Gastrocnemius medialis (tissue), 4 donors: Measurements from ENCODE around the gene GALNT18. TPM values are rescaled to one million over a fixed set of nuclear protein-coding genes. Genes with fewer than 3 reads are reported as not detected.

Source experiments
- ATAC-seq, 2 donors: fragments of 150-250 bp; one replicate each; pipeline ENCODE4 v1.9.1; 2016
- DNase-seq, 2 donors: peaks; one replicate each; pipeline ENCODE4 v3.0.0-alpha.2; 2019
- H3K27ac ChIP-seq, 4 donors: fragments of 200-600 bp; sonication (generic); 1 replicate in 1 of 4; 2 replicates in 3 of 4; pipeline ENCODE4 v1.5.1; 2016 to 2018; ENCODE audit warnings: mild to moderate bottlenecking in 2 of 4, moderate library complexity in 1 of 4
- H3K27me3 ChIP-seq, 3 donors: fragments of 200-600 bp; sonication (generic) in 2 of 3; 1 replicate in 1 of 3; 2 replicates in 2 of 3; pipeline versions ENCODE4 v1.5.1 to v1.6.0; 2016 to 2019; ENCODE audit warnings: mild to moderate bottlenecking in 1 of 3, moderate library complexity in 1 of 3
- H3K36me3 ChIP-seq, 2 donors: fragments of 200-600 bp; sonication (generic) in 1 of 2; one replicate each; pipeline ENCODE4 v1.5.1; 2017 to 2018
- H3K4me1 ChIP-seq, 2 donors: fragments of 200-600 bp; sonication (generic) in 1 of 2; one replicate each; pipeline ENCODE4 v1.5.1; 2016 to 2017; ENCODE audit warnings: mild to moderate bottlenecking in 2 of 2
- H3K4me3 ChIP-seq, 4 donors: fragments of 200-600 bp; sonication (generic) in 3 of 4; 1 replicate in 1 of 4; 2 replicates in 3 of 4; pipeline ENCODE4 v1.5.1; 2016 to 2019; ENCODE audit warnings: mild to moderate bottlenecking in 2 of 4
- H3K9me3 ChIP-seq, 3 donors: fragments of 200-600 bp; sonication (generic) in 2 of 3; 1 replicate in 1 of 3; 2 replicates in 2 of 3; pipeline ENCODE4 v1.5.1; 2016 to 2019
- POLR2A ChIP-seq, 2 donors: fragments of 450-650 bp; IDR thresholded peaks; one replicate each; pipeline ENCODE4 v1.6.1; 2017; ENCODE audit warnings: antibody characterized with exemption in 2 of 2, mild to moderate bottlenecking in 2 of 2, moderate library complexity in 2 of 2
- in situ Hi-C, 4 donors: fragments of 200-750 bp; cut with MboI; loops; one replicate each; pipeline versions ENCODE4 v1.15.0 to v1.8.0; 2017; ENCODE audit warnings: low sequenced_read_pairs in 4 of 4
- intact Hi-C: fragments of 100-400 bp; cut with DNase I; formaldehyde crosslinking; loops from one replicate; pipeline ENCODE4 v1.15.1; 2023; ENCODE audit warnings: low total_unique reads
- total RNA-seq, 4 donors: library from RNA; depleted of rRNA; stranded (reverse); fragments of >200 nt; gene quantifications; one replicate each; pipeline versions ENCODE4 v1.1.0 to v1.2.3, GENCODE V29; 2016
- TF ChIP-seq, protein P1 (sequence below), 5 experiments: fragments of 450-650 bp in 3 of 5; fragments of 200-600 bp in 2 of 5; sonication (generic) in 2 of 5; IDR thresholded peaks in 4 of 5; conservative IDR thresholded peaks in 1 of 5; 1 replicate in 4 of 5; 2 replicates in 1 of 5; pipeline ENCODE4 v1.5.1; 2016 to 2019; ENCODE audit warnings: antibody characterized with exemption in 5 of 5, mild to moderate bottlenecking in 3 of 5, moderate library complexity in 3 of 5

GALNT18 gene
- total RNA-seq, 4 donors from 2014 or later = 10.5 to 29.2 (median 11.2) TPM

DNA sequence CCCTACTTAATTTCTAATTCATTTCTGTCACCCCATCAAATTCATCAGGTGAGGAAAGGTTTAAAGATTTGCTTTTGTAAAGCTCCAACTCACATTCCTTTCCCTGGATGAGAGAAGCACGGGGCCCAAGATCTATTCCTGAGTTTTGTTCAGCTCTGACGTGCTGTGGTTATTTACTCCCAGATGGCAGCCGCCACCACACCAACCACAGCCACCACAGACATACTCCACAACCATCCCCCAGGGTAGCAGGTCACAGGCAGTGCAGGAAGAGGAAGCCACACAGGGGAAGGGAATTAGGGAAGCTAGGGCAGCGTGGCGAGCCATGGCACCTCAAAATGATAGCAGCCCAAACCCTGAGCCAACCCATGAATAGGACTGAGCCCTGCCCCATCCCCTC is 205.3 kb downstream of the GALNT18 start:
- Histone ChIP-seq H3K36me3 (no peaks in the 10 kb centered on the region), H3K27ac (no peak overlapping the region), H3K9me3 (no peaks in the 10 kb centered on the region), H3K4me1 (peaks cover 5 to 31% of the 10 kb centered on the region in 2 donors), H3K27me3 (no peaks in the 10 kb centered on the region), H3K4me3 (no peak overlapping the region)
- in situ Hi-C loops = no loop called here
- no peak for TF ChIP-seq POLR2A (IDR thresholded peaks at IDR 0.05)
- TF ChIP-seq, protein P1, sequence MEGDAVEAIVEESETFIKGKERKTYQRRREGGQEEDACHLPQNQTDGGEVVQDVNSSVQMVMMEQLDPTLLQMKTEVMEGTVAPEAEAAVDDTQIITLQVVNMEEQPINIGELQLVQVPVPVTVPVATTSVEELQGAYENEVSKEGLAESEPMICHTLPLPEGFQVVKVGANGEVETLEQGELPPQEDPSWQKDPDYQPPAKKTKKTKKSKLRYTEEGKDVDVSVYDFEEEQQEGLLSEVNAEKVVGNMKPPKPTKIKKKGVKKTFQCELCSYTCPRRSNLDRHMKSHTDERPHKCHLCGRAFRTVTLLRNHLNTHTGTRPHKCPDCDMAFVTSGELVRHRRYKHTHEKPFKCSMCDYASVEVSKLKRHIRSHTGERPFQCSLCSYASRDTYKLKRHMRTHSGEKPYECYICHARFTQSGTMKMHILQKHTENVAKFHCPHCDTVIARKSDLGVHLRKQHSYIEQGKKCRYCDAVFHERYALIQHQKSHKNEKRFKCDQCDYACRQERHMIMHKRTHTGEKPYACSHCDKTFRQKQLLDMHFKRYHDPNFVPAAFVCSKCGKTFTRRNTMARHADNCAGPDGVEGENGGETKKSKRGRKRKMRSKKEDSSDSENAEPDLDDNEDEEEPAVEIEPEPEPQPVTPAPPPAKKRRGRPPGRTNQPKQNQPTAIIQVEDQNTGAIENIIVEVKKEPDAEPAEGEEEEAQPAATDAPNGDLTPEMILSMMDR (IDR thresholded peaks at IDR 0.05 in 4 of 5, conservative IDR thresholded peaks at IDR 0.05 in 1 of 5) = no peak
- DNase-seq (no peak), ATAC-seq (no peak)
- intact Hi-C loops = no loop called here

DNA sequence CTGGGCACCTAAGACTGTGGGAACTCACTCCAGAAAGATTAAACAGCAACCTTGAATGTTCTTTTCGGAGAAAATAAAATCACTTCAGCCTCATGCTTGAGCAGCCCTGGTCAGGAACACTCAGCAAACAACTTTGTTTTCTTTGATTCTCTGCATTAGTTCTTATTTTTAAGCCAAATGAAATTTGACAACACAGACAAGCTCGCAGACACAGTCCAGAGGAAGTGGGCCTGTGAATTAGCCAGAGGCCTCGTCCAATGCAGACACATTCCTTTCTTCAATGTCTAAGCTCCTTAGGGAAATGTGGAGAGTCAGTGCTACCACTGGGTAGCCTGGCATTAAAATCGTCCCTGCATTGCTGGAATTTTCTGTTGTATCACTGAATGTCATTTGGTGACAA is 205.9 kb downstream of the GALNT18 start:
- no peak for TF ChIP-seq POLR2A (IDR thresholded peaks at IDR 0.05)
- TF ChIP-seq, protein P1 (IDR thresholded peaks at IDR 0.05 in 4 of 5, conservative IDR thresholded peaks at IDR 0.05 in 1 of 5) = no peak
- ATAC-seq (no peak), DNase-seq (no peak)
- peaks cover 2 to 26% of the 10 kb centered on the region in 2 donors for H3K4me1 ChIP-seq
- in situ Hi-C loops = no loop called here
- intact Hi-C loops = no loop called here
- no peaks in the 10 kb centered on the region for H3K9me3 ChIP-seq
- H3K36me3 ChIP-seq = no peaks in the 10 kb centered on the region
- H3K4me3 ChIP-seq = no peak overlapping the region
- H3K27me3 ChIP-seq = no peaks in the 10 kb centered on the region
- H3K27ac ChIP-seq = no peak overlapping the region

DNA sequence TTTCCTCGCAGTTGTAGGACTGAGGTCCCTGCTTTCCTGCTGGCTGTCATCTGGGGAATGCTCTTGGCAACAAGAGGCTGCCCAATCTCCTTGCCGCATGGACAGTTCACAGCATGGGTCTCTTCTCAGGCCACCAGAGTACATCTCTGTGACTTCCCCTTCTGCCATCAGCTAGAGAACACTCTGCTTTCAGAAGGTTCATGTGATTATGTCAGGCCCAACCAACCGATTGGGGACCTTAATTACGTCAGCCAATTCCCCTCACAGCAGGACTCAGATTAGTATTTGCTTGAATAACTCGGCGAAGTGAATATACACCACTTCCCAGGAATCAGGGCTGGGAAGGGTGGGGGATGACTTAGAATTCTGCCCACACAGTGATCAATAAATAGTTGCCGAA is 206.8 kb downstream of the GALNT18 start:
- ATAC-seq (no peak), DNase-seq (no peak)
- H3K36me3 ChIP-seq = no peaks in the 10 kb centered on the region
- no peak overlapping the region for H3K27ac ChIP-seq
- intact Hi-C loops (no loop called here), in situ Hi-C loops (no loop called here)
- no peak overlapping the region for H3K4me3 ChIP-seq
- H3K9me3 ChIP-seq = no peaks in the 10 kb centered on the region
- TF ChIP-seq POLR2A (IDR thresholded peaks at IDR 0.05) = no peak
- TF ChIP-seq, protein P1 (IDR thresholded peaks at IDR 0.05 in 4 of 5, conservative IDR thresholded peaks at IDR 0.05 in 1 of 5) = no peak
- peaks cover 1 to 21% of the 10 kb centered on the region in 2 donors for H3K4me1 ChIP-seq
- H3K27me3 ChIP-seq = no peaks in the 10 kb centered on the region

DNA sequence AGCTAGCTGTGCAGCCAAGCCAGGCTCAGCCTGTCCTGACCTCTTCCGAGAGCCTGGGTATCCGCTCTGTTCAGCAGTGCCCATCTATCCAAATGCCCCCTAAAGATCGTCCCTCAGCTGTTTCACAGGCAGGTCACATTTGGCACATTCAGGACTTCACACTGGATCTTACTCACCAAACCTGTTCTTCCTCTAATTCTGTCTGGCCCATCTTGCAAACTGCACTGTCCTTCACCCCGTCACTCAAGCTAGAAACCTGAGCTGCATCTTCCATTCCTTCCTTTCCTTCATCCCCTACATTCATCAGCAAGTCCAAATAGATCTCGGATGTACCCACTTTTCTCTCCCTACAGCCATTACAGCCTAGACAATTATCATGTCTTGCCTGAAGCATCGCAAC is 208.0 kb downstream of the GALNT18 start:
- no peaks in the 10 kb centered on the region for H3K27me3 ChIP-seq
- no peak overlapping the region for H3K27ac ChIP-seq
- DNase-seq (no peak), ATAC-seq (no peak)
- H3K4me1 ChIP-seq = peaks cover 9 to 29% of the 10 kb centered on the region in 2 donors
- no peak overlapping the region for H3K4me3 ChIP-seq
- in situ Hi-C loops (no loop called here), intact Hi-C loops (no loop called here)
- H3K36me3 ChIP-seq = no peaks in the 10 kb centered on the region
- no peak for TF ChIP-seq POLR2A (IDR thresholded peaks at IDR 0.05)
- TF ChIP-seq, protein P1 (IDR thresholded peaks at IDR 0.05 in 4 of 5, conservative IDR thresholded peaks at IDR 0.05 in 1 of 5) = no peak
- H3K9me3 ChIP-seq = no peaks in the 10 kb centered on the region

DNA sequence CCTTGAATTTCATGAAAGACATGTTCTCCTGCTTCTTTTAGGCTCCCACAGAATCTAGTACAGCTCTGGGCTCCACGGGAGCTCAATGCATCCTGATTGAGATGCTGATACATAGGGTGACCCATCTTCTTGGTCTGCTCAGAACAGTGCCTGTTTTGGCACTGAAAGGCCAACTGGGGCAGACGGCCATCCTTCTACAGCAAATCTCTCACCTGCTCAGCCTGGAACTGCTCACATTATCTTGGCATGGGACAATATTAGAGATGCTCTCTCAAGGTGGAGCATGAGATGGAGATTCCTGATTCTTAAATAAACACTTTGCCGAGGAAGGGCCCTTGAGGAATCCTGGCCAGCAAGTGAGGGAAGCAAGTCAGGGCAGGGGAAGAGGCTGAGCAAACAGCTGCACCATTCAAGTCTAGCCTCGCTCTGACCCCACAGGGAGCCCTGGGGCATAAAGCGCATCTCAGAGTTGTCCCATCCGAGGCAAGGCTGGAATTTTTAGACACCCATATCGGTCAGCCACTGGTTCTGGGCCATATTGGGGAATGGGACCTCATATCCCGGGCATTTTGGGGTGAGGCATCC is 210.3 kb downstream of the GALNT18 start:
- H3K9me3 ChIP-seq = no peaks in the 10 kb centered on the region
- TF ChIP-seq, protein P1 (IDR thresholded peaks at IDR 0.05 in 4 of 5, conservative IDR thresholded peaks at IDR 0.05 in 1 of 5) = no peak
- no peak for TF ChIP-seq POLR2A (IDR thresholded peaks at IDR 0.05)
- in situ Hi-C loops (no loop called here), intact Hi-C loops (no loop called here)
- no peaks in the 10 kb centered on the region for H3K36me3 ChIP-seq
- no peak overlapping the region for H3K4me3 ChIP-seq
- no peaks in the 10 kb centered on the region for H3K27me3 ChIP-seq
- DNase-seq = no peak
- no peak for ATAC-seq
- no peak overlapping the region for H3K27ac ChIP-seq
- peaks cover 22 to 45% of the 10 kb centered on the region in 2 donors for H3K4me1 ChIP-seq
